Liver (tissue), 3 donors: ENCODE data around the gene NXN.

Source experiments
- FOXA1 ChIP-seq: IDR thresholded peaks from 2 replicates; pipeline ENCODE4 v1.6.1; 2016; ENCODE audit warnings: antibody characterized with exemption
- FOXA2 ChIP-seq: IDR thresholded peaks from 2 replicates; pipeline ENCODE4 v1.6.1; 2016; ENCODE audit warnings: antibody characterized with exemption
- GABPA ChIP-seq, 2 donors: IDR thresholded peaks in 1 of 2; conservative IDR thresholded peaks in 1 of 2; 2 replicates each; pipeline ENCODE4 v1.6.1; 2016; ENCODE audit warnings: antibody characterized with exemption in 2 of 2, mild to moderate bottlenecking in 1 of 2, moderate library complexity in 1 of 2
- HNF4A ChIP-seq, 2 donors: conservative IDR thresholded peaks; 2 replicates each; pipeline ENCODE4 v1.6.1; 2016; ENCODE audit warnings: antibody characterized with exemption in 2 of 2, mild to moderate bottlenecking in 2 of 2
- JUND ChIP-seq, 2 donors: IDR thresholded peaks; 2 replicates each; pipeline ENCODE4 v1.6.1; 2016; ENCODE audit warnings: antibody characterized with exemption in 2 of 2
- RAD21 ChIP-seq, 2 donors: IDR thresholded peaks; 2 replicates each; pipeline ENCODE4 v1.6.1; 2016; ENCODE audit warnings: antibody characterized with exemption in 2 of 2, mild to moderate bottlenecking in 2 of 2
- SP1 ChIP-seq: IDR thresholded peaks from 2 replicates; pipeline ENCODE4 v1.6.1; 2018; ENCODE audit warnings: antibody characterized with exemption, mild to moderate bottlenecking
- TAF1 ChIP-seq: conservative IDR thresholded peaks from 2 replicates; pipeline ENCODE4 v1.6.1; 2016; ENCODE audit warnings: antibody characterized with exemption, mild to moderate bottlenecking
- YY1 ChIP-seq: IDR thresholded peaks from 2 replicates; pipeline ENCODE4 v1.6.1; 2016; ENCODE audit warnings: antibody characterized with exemption, mild to moderate bottlenecking
- ZBTB33 ChIP-seq: IDR thresholded peaks from 2 replicates; pipeline ENCODE4 v1.6.1; 2016; ENCODE audit warnings: antibody characterized with exemption
- TF ChIP-seq, protein P1 (sequence below): IDR thresholded peaks from 2 replicates; pipeline ENCODE4 v1.6.1; 2016; ENCODE audit warnings: antibody characterized with exemption
- TF ChIP-seq, protein P2 (sequence below): fragments of 150-350 bp; IDR thresholded peaks from 2 replicates; pipeline ENCODE4 v1.5.1; 2017; ENCODE audit warnings: improper control_type of control experiment, low read depth, low read length; ENCODE audit not compliant: missing input control
- TF ChIP-seq, protein P3 (sequence below): IDR thresholded peaks from 2 replicates; pipeline ENCODE4 v1.6.1; 2016; ENCODE audit warnings: antibody characterized with exemption, mild to moderate bottlenecking
- TF ChIP-seq, protein P4 (sequence below): IDR thresholded peaks from 2 replicates; pipeline ENCODE4 v1.6.1; 2016; ENCODE audit warnings: antibody characterized with exemption
- donor health status: healthy.
- donor health status: healthy.

DNA sequence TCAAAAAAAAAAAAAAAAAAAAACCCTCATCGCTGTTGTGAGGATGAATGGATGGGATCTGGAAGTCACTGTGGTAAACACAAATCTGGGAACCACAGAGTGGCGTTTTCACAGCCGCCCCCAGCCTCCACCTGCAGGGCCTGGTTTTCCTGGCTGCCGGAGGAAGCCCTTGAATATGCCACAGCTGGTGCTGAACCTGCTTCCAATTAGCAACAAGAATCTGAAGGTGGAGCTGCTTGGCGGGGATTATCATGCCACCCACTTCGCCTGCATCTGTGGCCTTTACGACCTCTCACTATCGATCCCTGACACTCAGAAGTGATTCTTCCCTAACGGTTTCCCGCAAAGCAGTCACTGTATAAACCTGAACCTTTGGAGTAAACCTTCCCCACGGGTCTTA, 181.3 kb downstream of the NXN start:
- TF ChIP-seq, protein P1, sequence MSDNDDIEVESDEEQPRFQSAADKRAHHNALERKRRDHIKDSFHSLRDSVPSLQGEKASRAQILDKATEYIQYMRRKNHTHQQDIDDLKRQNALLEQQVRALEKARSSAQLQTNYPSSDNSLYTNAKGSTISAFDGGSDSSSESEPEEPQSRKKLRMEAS = no peak
- TF ChIP-seq ZBTB33 (no peak), HNF4A (conservative IDR thresholded peaks at IDR 0.05) (no peak), RAD21 (IDR thresholded peaks at IDR 0.05) (no peak), FOXA1 (no peak), SP1 (no peak), JUND (IDR thresholded peaks at IDR 0.05) (no peak), TAF1 (no peak), FOXA2 (no peak), GABPA (IDR thresholded peaks at IDR 0.05 in 1 of 2, conservative IDR thresholded peaks at IDR 0.05 in 1 of 2) (no peak), YY1 (no peak)
- TF ChIP-seq, protein P2, sequence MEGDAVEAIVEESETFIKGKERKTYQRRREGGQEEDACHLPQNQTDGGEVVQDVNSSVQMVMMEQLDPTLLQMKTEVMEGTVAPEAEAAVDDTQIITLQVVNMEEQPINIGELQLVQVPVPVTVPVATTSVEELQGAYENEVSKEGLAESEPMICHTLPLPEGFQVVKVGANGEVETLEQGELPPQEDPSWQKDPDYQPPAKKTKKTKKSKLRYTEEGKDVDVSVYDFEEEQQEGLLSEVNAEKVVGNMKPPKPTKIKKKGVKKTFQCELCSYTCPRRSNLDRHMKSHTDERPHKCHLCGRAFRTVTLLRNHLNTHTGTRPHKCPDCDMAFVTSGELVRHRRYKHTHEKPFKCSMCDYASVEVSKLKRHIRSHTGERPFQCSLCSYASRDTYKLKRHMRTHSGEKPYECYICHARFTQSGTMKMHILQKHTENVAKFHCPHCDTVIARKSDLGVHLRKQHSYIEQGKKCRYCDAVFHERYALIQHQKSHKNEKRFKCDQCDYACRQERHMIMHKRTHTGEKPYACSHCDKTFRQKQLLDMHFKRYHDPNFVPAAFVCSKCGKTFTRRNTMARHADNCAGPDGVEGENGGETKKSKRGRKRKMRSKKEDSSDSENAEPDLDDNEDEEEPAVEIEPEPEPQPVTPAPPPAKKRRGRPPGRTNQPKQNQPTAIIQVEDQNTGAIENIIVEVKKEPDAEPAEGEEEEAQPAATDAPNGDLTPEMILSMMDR = no peak
- TF ChIP-seq, protein P3, sequence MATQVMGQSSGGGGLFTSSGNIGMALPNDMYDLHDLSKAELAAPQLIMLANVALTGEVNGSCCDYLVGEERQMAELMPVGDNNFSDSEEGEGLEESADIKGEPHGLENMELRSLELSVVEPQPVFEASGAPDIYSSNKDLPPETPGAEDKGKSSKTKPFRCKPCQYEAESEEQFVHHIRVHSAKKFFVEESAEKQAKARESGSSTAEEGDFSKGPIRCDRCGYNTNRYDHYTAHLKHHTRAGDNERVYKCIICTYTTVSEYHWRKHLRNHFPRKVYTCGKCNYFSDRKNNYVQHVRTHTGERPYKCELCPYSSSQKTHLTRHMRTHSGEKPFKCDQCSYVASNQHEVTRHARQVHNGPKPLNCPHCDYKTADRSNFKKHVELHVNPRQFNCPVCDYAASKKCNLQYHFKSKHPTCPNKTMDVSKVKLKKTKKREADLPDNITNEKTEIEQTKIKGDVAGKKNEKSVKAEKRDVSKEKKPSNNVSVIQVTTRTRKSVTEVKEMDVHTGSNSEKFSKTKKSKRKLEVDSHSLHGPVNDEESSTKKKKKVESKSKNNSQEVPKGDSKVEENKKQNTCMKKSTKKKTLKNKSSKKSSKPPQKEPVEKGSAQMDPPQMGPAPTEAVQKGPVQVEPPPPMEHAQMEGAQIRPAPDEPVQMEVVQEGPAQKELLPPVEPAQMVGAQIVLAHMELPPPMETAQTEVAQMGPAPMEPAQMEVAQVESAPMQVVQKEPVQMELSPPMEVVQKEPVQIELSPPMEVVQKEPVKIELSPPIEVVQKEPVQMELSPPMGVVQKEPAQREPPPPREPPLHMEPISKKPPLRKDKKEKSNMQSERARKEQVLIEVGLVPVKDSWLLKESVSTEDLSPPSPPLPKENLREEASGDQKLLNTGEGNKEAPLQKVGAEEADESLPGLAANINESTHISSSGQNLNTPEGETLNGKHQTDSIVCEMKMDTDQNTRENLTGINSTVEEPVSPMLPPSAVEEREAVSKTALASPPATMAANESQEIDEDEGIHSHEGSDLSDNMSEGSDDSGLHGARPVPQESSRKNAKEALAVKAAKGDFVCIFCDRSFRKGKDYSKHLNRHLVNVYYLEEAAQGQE = no peak
- TF ChIP-seq, protein P4, sequence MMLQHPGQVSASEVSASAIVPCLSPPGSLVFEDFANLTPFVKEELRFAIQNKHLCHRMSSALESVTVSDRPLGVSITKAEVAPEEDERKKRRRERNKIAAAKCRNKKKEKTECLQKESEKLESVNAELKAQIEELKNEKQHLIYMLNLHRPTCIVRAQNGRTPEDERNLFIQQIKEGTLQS = no peak
